ENCODE measurements around the gene PRAMEF7.
"Not testable (repeated sequence)": the region's sequence is repeated elsewhere in the genome, so short reads cannot be mapped to it uniquely, and the experiment has no call there.

The PRAMEF7 gene

DNA sequence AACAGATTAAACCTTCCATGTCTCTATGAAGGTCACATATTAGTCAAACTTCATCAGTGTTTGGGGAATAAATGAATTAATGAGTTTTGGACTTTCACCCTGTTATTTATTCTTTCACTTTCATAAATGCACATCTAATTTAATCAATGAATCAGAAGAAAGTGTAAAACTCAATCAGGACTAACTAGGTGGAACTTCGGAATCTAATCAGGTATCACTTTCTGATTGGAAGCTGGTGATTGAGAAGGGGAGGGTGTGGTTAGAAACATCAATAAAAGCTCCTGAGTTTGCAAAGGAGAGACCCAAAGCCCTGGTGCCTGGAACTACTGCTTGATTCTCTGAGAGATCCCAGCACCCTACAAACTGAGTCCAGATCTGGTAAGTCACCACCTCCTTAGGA, at the start of gene PRAMEF7:
PRAMEF7 (plus strand) TSS at position 301 of the 400 bp plus-strand sequence. CDS start 1,083 bp downstream, outside the sequence.
- DNase-seq (ENCODE audit: low read depth in 2 of 2), result not testable (repeated sequence)

DNA sequence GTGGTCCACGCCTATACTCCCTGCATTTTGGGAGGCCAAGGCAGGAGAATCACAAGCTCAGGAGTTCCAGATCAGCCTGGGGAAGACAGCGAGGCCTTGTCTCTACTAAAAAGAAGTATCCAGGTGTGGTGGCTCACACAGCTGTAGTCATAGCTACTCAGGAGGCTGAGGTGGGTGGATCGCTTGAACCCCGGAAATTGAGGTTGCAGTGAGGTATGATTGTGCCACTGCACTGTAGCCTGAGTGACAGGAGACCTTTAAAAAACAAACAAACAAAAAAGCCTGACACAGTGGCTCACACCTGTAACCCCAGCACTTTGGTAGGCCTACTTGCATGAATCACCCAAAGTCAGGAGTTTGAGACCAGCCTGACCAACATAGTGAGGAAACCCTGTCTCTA, 38.0 kb upstream of the PRAMEF7 start:
- not testable (repeated sequence) for DNase-seq (ENCODE audit: low read depth in 2 of 2)

DNA sequence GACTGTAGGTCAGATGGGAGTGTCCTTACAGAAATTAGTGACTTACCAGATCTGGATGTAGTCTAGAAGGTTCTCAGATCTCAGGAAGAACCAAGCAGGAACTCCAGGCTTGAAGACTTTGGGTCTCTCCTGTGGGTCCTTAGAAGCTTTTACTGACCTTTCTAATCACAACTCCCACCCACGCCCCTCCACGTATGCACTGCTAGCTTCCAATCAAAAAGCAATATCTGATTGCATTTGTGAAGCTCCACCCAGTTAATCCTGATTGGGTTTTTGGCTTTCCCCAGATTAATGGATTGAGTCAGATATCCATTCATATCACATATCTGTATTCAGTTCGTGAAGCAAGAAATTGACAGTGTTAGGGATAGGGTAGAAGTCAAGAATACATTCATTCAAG, 30.3 kb upstream of the PRAMEF7 start, which contains the start of gene PRAMEF4:
PRAMEF4 (minus strand) TSS at position 101 of the 400 bp plus-strand sequence. CDS start 2,807 bp downstream, outside the sequence.
- DNase-seq (ENCODE audit: low read depth in 2 of 2), result not testable (repeated sequence)

DNA sequence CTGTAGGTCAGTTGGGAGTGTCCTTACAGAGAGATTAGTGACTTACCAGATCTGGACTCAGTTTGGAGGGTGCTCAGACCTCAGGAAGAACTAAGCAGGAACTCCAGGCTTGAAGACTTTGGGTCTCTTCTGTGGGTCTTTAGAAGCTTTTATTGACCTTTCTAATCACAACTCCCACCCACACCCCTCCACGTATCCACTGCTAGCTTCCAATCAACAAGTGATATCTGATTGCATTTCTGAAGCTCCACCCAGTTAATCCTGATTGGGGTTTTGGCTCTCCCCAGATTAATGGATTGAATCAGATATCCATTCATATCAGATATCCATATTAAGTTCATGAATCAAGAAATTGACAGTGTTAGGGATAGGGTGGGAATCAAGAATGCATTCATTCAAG, 18.2 kb upstream of the PRAMEF7 start, which contains the start of gene PRAMEF10:
PRAMEF10 (minus strand) TSS at position 101 of the 400 bp plus-strand sequence. CDS start 2,423 bp downstream, outside the sequence.
- DNase-seq (ENCODE audit: low read depth in 2 of 2), result not testable (repeated sequence)

DNA sequence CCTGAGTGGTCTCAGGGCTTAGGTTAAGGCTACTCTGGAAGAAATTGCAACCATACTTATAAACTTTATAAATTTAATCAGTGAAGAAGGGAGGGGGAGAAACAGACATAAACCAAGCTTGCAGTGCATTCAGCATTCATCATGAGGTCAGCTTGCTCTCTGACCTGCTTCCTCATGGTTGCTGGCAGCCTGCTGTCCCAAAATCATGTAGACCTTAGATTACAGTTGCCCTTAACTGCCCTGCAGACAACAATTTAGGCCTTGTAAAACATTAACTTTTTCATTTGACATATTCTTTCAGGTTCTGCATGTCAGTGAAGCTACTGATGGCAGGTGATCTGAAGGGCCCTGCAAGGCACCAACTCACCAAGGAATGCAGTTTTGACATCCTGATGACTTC, 17.2 kb upstream of the PRAMEF7 start:
- DNase-seq (ENCODE audit: low read depth in 2 of 2), result not testable (repeated sequence)

DNA sequence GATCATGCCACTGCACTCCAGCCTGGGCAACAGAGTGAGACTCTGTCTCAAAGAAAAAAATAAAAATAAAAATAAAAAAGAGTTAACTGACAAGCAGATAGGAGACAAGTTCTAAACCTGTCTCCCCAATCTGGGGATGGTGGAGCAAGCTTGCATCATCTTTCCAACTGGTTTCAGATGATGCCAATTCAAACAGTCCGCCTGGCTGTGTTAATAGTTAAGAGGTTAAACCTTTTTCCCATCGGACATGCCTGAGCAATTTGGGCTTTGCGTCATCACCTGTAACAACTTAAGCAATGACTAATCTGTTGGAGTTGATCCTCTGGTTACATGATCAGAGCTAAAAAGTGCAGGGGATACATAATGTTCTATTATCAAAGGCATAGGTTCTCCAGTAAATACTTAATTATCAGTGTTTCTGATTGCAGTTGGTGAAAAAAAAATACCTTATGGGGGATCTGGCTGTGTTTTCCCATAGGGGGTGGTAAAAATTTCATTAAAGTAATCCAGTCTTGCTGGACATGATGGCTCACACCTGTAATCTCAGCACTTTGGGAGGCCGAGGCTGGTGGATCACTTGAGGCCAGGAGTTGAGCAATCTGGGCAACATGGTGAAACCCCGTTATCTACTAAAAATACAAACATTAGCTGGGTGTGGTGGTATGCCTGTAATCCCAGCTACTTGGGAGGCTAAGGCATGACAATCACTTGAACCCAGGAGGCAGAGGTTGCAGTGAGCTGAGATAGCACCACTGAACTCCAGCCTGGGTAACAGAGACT, 12.4 kb upstream of the PRAMEF7 start:
- DNase-seq (ENCODE audit: low read depth in 2 of 2), result not testable (repeated sequence)

DNA sequence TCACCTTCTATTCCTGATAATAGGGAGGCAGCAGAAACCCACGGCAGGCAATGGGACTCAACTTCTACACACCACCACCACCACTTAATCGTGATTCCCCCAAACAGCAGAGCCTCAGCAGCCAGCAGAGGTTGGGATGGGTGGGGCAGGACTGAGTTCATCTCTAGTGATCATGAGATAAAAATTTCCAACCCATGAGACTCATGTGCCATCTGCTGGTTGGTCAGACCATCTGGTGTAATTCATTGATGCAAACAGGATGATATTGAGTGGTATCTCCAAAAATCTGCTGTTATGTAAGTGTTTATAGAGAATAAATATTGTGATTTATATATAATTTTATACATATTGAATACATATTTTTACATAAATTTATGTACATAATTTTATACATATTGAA, 5.3 kb downstream of the PRAMEF7 start:
- not testable (repeated sequence) for DNase-seq (ENCODE audit: low read depth in 2 of 2)

DNA sequence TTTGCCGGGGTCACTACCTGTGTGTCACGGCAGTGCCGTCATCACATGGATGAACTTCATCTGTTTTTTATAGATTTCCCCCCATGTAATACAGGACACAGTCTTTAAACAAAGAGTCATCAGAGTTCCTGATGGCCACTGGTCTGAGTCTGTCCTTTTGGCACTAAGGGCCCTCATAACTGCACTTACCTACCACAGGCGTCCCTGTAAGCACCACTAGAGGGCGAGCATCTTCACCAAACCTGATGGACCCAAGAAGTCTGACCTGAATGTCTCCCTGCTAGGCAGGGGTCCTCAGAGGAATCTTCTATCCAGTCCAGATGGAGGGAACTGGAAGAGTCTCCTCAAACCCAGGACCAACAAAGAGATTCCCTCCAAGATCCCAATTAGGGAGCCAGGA, 8.0 kb downstream of the PRAMEF7 start:
- DNase-seq (ENCODE audit: low read depth in 2 of 2), result not testable (repeated sequence)

DNA sequence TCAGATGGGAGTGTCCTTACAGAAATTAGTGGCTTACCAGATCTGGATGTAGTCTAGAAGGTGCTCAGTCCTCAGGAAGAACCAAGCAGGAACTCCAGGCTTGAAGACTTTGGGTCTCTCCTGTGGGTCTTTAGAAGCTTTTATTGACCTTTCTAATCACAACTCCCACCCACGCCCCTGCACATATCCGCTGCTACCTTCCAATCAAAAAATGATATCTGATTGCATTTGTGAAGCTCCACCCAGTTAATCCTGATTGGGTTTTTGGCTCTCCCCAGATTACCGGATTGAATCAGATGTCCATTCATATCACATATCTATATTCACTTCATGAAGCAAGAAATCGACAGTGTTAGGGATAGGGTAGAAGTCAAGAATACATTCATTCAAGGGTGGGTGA, 31.1 kb downstream of the PRAMEF7 start, which contains the start of gene PRAMEF6:
PRAMEF6 (minus strand) TSS at position 101 of the 400 bp plus-strand sequence. CDS start 5,062 bp downstream, outside the sequence.
- DNase-seq (ENCODE audit: low read depth in 2 of 2), result not testable (repeated sequence)
